Measurements from ENCODE around the gene TPSAB1.
"Not testable (repeated sequence)": the region's sequence is repeated elsewhere in the genome, so short reads cannot be mapped to it uniquely, and the experiment has no call there.

Gene TPSAB1

DNA sequence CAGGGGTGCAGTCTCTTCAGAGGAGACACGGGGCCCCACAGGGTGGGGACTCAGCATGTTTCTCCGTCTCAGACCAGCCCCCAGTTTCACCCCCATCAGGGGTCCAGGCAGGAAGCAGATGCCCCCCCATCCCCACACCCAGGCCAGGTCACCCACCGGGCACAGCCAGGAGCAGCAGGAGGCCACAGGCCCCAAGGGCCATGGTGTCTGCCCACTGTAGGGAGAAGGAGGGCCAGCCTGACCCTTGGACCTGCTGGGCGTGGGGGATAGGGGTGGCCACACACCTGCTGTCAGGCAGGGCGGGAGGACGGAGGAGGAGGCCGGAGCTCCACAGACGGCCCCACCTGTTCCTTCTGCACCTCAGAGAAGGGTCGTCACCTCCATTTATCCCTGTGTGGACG is 15.5 kb upstream of the TPSAB1 start, which contains the start of gene TPSG1:
TPSG1 (minus strand) TSS at position 218 of the 401 bp plus-strand sequence; CDS start at position 202, 16 bp downstream.
- no peak for DNase-seq

DNA sequence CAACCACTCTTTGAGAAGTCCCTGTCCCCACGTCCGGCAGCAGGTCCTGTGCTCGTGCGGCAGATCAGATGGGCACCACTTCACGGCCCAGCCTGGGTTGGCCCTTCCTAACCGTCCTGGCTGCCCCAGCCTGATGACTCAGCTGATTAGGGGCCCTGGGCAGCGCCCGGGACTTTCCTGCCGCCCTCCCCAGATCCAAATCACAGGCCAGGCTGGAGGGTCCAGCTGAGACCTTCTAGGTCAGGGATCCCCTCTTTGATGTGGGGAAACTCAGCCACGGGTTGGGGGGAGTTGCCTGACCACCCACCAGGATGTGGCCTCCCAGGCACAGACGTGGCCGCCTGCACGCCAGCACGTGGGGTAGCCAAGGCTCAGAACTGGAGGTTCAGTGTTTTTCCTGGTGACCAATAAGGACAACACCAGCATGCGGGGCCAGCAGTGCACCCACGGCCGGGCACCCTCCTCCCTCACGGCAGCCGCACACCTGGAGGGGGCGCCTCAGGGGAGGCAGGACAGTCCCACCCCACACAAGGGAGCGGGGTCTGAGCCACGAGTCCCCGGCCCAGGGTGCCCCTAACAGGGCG is 14.7 kb upstream of the TPSAB1 start:
- DNase-seq, result not testable (repeated sequence)

DNA sequence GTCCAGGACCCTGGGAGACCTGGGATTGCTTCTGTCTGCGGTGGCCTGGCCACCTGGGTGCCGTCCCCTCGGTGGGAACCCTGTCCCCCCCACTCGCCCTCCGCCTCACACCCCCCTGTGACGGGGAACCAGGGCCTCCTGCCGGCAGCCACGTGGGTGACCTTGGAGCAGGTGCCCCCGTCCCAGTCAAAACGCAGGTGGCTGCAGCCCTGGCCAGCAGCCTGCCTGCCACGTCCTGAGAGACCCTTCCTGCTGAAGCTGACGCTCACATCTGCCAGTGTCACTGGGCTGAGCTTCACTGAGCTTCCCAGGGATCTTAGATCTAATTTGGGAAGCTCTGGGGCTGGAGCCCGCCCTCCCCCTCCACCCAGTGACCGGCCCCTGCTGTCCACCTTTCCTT is 13.8 kb upstream of the TPSAB1 start:
- DNase-seq, result not testable (repeated sequence)

DNA sequence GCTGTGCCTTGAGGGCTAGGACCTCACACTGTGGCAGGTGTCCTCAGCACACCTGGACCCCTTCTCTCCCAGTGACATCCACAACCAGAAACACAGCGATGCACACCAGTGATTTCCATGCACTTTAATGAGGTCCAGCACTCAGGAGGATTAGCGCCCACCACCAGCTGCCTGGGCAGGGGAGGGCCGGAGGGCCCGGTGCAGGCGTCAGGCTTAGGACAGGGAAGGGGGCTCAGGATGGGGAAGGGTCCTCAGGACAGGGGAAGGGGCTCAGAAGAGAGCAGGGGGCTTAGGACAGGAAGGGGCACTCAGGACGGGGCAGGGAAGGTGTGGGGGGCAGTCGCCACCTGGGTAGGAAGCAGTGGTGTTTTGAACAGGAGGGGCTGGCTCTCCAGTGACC is 12.3 kb upstream of the TPSAB1 start:
- not testable (repeated sequence) for DNase-seq

DNA sequence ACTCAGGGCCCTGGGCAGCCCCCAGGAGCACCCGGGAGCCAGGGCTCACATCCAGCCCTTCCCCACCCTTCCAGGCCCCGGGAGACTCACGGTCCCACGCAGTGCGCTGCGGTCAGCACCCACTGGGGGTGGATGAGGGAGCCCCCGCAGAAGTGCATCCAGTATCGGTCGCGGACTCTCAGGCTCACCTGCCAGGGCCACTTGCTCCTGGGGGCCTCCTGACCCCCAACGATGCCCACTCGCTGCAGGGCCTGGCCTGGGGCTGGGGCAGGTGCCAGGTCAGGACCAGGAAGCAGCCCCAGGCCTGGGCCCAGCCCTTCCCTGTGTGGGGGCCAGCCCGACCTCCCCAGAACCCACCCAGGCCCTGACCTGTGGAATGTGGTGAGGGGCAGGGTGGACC is 11.0 kb upstream of the TPSAB1 start:
- DNase-seq, result not testable (repeated sequence)

DNA sequence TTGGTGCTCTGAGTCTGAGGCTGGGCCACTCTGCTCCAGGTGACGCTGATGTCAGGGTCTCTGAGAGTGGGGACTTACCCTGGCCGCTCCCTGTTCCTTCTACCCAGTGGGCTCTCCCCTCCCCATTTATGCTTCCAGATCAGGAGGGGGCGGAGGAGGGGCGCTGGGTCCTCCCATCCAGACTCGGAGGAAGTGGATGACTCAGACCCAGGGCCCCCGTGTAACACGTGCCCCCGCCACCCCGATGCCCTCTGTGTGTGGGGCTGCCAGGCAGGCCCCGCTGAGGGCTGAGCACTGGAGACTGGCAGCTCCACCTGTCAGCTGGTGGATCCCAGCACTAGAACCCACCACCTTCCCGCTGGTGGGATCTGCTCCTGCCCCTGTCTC is 10.4 kb upstream of the TPSAB1 start, which contains the start of gene TPSB2:
TPSB2 (minus strand) TSS at position 101 of the 387 bp plus-strand sequence. CDS start 233 bp downstream, outside the sequence.
- DNase-seq, result not testable (repeated sequence)

DNA sequence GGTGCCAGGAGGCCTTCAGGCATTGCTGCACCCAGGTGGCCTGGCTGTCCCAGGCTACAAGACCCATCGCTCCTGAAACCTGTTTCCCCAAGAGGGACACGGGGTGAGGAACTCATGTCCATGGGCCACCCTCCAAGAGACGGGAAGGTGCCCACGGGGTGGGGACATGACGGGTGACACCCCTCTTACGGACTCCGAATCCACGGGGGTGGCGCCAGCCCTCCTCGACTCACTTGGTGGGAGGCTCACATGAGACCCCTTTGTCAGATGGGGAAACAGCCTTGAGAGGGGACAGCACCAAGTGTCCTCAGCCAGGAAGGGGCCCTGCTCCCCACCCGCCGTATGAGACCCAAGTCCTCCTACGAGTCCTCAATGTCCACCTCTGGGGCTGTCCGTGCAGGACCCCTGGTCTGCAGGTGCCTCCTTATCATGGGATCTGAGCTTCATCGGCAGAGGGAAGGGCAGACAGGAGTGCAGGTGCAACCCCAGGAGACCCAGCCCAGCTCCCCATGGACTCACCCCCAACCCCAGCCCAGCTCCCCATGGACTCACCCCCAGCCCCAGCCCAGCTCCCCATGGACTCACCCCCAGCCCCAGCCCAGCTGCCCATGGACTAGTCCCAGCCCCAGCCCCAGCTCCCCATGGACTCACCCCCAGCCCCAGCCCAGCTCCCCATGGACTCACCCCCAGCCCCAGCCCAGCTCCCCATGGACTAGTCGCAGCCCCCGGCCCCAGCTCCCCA is 9.9 kb upstream of the TPSAB1 start:
- not testable (repeated sequence) for DNase-seq

DNA sequence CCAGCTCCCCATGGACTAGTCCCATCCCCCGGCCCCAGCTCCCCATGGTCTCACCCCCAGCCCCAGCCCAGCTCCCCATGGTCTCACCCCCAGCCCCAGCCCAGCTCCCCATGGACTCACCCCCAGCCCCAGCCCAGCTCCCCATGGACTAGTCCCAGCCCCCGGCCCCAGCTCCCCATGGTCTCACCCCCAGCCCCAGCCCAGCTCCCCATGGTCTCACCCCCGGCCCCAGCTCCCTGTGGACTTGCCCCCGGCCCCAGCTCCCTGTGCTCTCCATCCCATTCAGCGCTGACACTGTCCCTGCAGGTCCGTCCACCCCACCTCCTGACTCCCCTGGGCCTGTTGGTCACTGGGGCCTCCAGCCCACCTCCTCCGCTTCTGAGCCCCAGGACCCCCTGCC is 9.2 kb upstream of the TPSAB1 start:
- not testable (repeated sequence) for DNase-seq

DNA sequence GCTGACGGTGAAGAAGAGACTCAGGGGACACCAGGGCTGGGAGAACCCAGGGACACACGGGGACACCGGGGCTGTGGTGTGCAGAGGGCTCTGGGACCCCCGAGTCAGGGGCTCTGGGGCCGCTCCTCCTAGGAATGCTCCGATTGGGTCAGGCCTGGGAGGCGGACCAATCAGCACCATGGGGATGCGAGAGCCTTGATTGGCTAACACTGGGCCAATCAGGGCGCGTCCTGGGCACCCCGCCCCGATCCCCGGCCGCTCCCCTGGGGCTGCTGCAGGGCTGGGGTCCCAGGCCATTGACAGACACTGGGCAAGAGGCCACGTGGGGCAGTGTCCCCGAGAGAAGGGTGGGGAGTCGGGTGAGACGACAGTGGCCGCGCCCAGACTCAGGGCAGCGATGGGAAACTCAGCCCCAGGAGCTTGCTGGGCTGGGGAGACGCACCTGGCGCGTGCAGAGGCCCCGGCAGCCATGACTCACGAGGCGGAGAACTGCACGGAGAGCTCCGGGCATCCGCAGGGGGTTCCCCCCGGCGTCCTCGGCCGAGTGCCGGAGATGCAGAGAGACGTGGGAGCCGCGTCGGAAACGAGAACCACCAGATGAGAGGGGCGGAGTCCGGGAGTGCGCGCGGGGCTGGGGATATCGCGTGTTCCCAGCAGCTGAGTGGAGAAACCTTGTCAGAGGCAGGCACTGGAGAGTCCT is 8.3 kb upstream of the TPSAB1 start:
- DNase-seq, result not testable (repeated sequence)

DNA sequence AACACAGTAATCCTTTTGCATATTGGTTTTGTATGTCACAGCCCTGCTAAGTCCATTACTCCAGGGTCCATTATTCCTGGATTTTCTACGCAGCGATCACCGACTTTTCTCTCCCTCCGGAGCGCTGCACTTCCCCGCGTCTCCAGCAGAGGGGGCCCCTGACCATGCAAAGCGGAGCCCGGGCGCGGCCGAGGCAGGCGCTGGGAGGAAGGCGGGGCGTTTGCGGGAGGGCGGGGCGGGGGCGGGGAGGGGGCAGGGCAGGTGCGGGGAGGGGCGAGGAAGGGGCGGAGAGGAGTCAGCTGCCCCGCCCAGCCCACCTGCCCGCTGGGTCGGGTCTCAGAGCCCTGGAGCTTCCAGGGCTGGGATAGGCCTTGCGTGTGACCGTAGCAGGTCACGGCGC is 3.8 kb upstream of the TPSAB1 start:
- not testable (repeated sequence) for DNase-seq

DNA sequence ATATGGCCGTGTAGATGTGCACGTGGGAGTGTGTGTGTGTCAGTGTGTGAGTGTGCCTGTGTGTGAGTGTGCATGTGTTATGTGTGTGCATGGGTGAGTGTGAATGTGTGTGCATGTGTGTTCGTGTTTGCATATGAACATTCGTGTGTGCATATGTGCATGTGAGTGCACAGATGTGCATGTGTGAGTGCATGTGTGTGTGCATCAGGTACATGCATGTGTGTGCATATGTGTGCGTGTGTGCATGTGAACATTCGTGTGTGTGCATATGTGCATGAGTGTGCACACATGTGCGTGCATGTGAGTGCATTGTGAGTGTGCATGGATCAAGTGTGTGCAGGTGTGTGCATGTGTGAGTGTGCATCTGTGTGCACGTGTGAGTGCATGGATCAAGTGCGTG is 2.5 kb upstream of the TPSAB1 start:
- no peak for DNase-seq

DNA sequence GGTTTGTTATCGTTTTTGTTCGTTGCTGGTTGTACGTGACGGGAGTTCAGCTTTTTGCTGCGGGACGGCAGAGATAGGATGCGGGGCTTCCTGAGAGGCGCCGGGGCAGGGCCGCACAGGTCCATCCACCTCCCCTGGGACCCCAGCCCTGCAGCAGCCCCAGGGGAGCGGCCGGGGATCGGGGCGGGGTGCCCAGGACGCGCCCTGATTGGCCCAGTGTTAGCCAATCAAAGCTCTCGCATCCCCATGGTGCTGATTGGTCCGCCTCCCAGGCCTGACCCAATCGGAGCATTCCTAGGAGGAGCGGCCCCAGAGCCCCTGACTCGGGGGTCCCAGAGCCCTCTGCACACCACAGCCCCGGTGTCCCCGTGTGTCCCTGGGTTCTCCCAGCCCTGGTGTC is 1.6 kb upstream of the TPSAB1 start:
- not testable (repeated sequence) for DNase-seq

DNA sequence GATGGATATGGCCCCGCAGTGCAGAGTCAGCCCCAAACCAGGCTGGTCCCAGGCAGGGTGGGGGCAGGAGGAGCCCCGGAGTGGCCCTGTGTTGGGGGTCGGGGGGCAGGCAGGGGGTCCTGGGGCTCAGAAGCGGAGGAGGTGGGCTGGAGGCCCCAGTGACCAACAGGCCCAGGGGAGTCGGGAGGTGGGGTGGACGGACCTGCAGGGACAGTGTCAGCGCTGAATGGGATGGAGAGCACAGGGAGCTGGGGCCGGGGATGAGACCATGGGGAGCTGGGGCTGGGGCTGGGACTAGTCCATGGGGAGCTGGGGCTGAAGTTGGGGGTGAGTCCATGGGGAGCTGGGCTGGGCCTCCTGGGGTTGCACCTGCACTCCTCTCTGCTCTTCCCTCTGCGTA is 930 bp upstream of the TPSAB1 start:
- not testable (repeated sequence) for DNase-seq

DNA sequence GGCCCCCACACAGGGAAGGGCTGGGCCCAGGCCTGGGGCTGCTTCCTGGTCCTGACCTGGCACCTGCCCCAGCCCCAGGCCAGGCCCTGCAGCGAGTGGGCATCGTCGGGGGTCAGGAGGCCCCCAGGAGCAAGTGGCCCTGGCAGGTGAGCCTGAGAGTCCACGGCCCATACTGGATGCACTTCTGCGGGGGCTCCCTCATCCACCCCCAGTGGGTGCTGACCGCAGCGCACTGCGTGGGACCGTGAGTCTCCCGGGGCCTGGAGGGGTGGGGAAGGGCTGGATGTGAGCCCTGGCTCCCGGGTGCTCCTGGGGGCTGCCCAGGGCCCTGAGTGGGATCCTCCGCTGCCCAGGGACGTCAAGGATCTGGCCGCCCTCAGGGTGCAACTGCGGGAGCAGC is 576 bp downstream of the TPSAB1 start:
- DNase-seq, result not testable (repeated sequence)

DNA sequence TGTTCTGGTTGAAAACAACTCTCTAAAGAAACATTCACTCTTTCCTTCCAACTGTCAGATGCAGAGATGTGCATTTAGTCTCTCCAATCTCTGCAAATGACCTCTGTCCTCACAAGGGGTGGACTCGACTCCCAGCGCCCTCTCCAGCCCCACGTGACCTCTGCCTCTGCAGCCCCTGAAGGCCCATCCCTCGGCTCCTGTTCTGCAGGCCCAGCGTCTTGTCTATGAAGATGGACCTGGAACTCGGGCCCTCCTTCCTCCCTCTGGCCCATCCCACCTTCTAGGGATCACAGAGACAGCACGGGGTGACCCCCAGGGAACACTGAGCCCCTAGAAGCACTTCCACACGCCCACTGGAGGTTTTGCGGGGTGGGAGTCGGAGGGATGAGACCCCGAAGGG is 2.9 kb downstream of the TPSAB1 start:
- not testable (repeated sequence) for DNase-seq

DNA sequence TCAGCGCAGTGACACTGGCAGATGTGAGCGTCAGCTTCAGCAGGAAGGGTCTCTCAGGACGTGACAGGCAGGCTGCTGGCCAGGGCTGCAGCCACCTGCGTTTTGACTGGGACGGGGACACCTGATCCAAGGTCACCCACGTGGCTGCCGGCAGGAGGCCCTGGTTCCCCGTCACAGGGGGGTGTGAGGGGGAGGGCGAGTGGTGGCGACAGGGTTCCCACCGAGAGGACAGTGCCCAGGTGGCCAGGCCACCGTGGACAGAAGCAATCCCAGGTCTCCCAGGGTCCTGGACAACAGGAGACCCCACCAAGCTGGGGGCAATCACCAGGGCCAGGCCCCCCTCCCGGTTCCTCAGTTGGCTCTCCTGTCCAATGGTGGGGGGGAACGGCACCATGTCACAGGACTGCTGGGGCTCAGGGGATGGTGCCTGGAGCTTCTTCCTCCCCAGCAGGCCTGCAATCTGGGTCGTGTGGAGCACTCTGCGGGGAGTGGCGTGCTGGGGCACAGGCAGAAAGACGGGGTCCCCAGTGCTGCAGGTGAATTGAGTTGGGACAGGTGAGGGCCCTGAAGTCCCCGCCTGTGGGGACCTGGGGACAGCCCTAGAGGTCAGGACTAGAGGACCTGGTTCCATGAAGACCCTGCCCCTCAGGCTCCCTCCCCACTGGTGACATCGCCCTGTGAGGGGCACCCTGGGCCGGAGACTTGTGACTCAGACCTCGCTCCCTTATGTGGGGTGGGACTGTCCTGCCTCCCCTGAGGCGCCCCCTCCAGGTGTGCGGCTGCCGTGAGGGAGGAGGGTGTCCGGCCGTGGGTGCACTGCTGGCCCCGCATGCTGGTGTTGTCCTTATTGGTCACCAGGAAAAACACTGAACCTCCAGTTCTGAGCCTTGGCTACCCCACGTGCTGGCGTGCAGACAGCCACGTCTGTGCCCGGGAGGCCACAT is 3.7 kb downstream of the TPSAB1 start:
- DNase-seq, result not testable (repeated sequence)

DNA sequence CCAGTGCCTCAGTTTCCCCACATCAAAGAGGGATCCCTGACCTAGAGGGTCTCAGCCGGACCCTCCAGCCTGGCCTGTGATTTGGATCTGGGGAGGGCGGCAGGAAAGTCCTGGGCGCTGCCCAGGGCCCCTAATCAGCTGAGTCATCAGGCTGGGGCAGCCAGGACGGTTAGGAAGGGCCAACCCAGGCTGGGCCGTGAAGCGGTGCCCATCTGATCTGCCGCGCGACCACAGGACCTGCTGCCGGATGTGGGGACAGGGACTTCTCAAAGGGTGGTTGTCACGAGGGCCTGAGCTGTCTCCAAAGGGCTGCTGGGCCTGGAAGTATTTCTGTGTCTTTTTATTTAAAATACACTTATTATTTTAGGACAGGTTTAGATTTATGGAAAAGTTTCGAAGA is 4.4 kb downstream of the TPSAB1 start:
- DNase-seq, result no peak

DNA sequence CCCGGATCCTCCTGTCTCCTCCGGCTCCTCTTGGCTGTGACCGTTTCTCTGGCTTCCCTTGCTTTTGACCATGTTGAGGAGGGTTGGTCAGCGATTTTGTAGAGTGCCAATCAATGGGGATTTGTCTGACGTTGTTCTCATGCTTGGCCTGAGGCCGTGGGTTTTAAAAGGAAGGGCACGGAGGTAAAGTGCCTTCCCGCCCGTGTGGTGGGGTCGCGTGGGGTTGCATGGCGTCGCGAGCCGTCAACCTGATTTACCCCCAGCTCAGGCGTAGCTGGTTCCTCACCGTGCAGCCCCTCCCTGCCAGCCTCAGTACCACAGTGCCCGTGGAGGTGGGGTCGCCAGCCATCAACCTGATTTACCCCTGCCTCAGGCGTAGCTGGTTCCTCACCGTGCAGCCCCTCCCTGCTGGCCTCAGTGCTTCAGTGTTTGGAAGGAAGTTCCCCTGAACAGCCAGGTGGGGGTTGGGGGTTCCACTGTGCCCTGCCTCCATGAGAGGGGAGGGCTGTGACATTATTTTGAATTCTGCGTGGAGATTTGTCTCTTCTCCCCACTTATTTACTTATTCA is 5.0 kb downstream of the TPSAB1 start:
- DNase-seq, result no peak

DNA sequence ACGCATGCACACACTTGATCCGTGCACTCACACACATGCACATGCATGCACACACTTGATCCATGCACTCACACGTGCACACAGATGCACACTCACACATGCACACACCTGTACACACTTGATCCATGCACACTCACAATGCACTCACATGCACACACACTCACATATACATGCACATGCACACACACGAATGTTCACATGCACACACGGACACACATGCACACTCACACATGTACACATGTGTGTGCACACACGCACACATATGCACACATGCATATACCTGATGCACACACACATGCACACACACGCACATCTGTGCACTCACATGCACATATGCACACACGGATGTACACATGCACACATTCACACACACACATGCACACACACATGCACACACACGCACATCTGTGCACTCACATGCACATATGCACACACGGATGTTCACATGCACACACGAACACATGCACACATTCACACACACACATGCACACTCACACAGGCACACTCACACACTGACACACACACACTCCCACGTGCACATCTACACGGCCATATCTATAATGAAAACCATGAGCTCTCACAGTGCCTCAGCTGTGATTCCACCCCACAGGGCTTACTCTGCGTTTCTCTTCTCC is 7.5 kb downstream of the TPSAB1 start:
- not testable (repeated sequence) for DNase-seq

DNA sequence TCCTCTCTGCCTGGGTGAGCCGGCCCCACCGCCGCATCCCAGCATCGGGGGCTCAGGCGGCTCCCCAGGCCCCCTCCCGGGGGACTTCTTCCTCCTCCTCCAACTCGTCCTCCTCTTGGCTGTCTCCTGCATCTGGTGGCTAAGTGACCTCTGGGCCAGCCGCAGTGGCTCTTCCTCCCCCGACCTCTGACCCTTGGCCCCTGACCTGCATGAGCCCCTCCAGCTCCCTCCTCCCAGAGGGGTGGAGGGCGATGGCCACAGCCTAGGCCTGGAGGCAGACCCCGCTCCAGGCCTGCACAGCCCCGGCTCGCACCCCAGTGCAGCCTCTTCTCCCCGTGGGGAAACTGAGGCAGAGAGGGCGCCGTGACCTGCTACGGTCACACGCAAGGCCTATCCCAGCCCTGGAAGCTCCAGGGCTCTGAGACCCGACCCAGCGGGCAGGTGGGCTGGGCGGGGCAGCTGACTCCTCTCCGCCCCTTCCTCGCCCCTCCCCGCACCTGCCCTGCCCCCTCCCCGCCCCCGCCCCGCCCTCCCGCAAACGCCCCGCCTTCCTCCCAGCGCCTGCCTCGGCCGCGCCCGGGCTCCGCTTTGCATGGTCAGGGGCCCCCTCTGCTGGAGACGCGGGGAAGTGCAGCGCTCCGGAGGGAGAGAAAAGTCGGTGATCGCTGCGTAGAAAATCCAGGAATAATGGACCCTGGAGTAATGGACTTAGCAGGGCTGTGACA is 8.7 kb downstream of the TPSAB1 start:
- DNase-seq, result not testable (repeated sequence)

Measured in stimulated activated CD4-positive, alpha-beta T cell treated with anti-CD3 and anti-CD28 coated beads, Interleukin-4, amount 100 ng/mL, for 4 hours (primary cell).